HEK293 (cell line): ENCODE measurements around the gene IRAK2.

Source experiments
- CTCF ChIA-PET: fragments of 350-600 bp; formaldehyde crosslinking; extraction: SDS; loops from one replicate; lab custom pipeline; 2021; ENCODE audit warnings: antibody characterized with exemption; lab: Yijun Ruan, JAX
- POLR2A ChIA-PET: fragments of 300-600 bp; formaldehyde crosslinking; extraction: SDS; loops from one replicate; lab custom pipeline; 2020; ENCODE audit warnings: antibody characterized with exemption, inconsistent platforms; lab: Yijun Ruan, JAX
- H3K27ac ChIP-seq: fragments of 200-500 bp; sonication (Bioruptor generic); 2 replicates; pipeline ENCODE4 v1.5.1; 2014; ENCODE audit warnings: low read depth, low read length, control low read depth, inconsistent platforms; ENCODE audit errors: extremely low read depth
- H3K36me3 ChIP-seq, 2 experiments: fragments of 200-500 bp in 1 of 2; sonication (Bioruptor generic) in 1 of 2; 1 replicate in 1 of 2; 2 replicates in 1 of 2; pipeline ENCODE4 v1.5.1; 2014 to 2017; ENCODE audit warnings: inconsistent platforms in 2 of 2, low read length in 2 of 2; ENCODE audit not compliant: control insufficient read depth in 2 of 2, insufficient read depth in 1 of 2
- H3K4me1 ChIP-seq: fragments of 200-500 bp; sonication (Bioruptor generic); 2 replicates; pipeline ENCODE4 v1.5.1; 2014; ENCODE audit warnings: mild to moderate bottlenecking, low read length, inconsistent platforms; ENCODE audit not compliant: control insufficient read depth, insufficient read depth
- H3K4me3 ChIP-seq: 2 replicates; pipeline ENCODE4 v1.5.1; 2011; ENCODE audit warnings: low read depth, mild to moderate bottlenecking, control low read depth, low read length, moderate library complexity
- H3K9me3 ChIP-seq: fragments of 200-500 bp; sonication (Bioruptor generic); 2 replicates; pipeline ENCODE4 v1.5.1; 2014; ENCODE audit warnings: low read depth, low read length, inconsistent platforms; ENCODE audit not compliant: control insufficient read depth, insufficient read depth
- BCL11B ChIP-seq: fragments of 450-650 bp; formaldehyde crosslinking; IDR thresholded peaks from 2 replicates; pipeline ENCODE4 v1.5.1; 2016; ENCODE audit warnings: low read depth, missing biosample characterization, missing genetic modification characterization
- EGR2 ChIP-seq: fragments of 450-650 bp; formaldehyde crosslinking; IDR thresholded peaks from 2 replicates; pipeline ENCODE4 v1.5.1; 2016; ENCODE audit warnings: low read depth, missing biosample characterization, missing genetic modification characterization
- FEZF1 ChIP-seq: fragments of 450-650 bp; formaldehyde crosslinking; IDR thresholded peaks from 2 replicates; pipeline ENCODE4 v1.5.1; 2016; ENCODE audit warnings: missing biosample characterization, missing genetic modification characterization
- MYNN ChIP-seq: fragments of 450-650 bp; formaldehyde crosslinking; IDR thresholded peaks from 2 replicates; pipeline ENCODE4 v1.5.1; 2016; ENCODE audit warnings: missing biosample characterization, missing genetic modification characterization, borderline replicate concordance
- PRDM1 ChIP-seq: fragments of 450-650 bp; formaldehyde crosslinking; IDR thresholded peaks from 2 replicates; pipeline ENCODE4; 2016; ENCODE audit warnings: missing biosample characterization, missing genetic modification characterization
- REPIN1 ChIP-seq: fragments of 450-650 bp; formaldehyde crosslinking; IDR thresholded peaks from 2 replicates; pipeline ENCODE4 v1.5.1; 2017; ENCODE audit warnings: missing biosample characterization, missing genetic modification characterization, low read depth
- ZBTB21 ChIP-seq: fragments of 450-650 bp; formaldehyde crosslinking; IDR thresholded peaks from 2 replicates; pipeline ENCODE4 v1.5.1; 2017; ENCODE audit warnings: missing biosample characterization, missing genetic modification characterization
- ZEB2 ChIP-seq: fragments of 450-650 bp; formaldehyde crosslinking; IDR thresholded peaks from 2 replicates; pipeline ENCODE4 v1.5.1; 2016; ENCODE audit warnings: missing biosample characterization, missing genetic modification characterization
- ZFHX2 ChIP-seq: fragments of 450-650 bp; formaldehyde crosslinking; conservative IDR thresholded peaks from 2 replicates; pipeline ENCODE4 v1.5.1; 2016; ENCODE audit warnings: missing biosample characterization, missing genetic modification characterization
- ZNF121 ChIP-seq: fragments of 450-650 bp; formaldehyde crosslinking; IDR thresholded peaks from 2 replicates; pipeline ENCODE4 v1.5.1; 2016; ENCODE audit warnings: missing biosample characterization, missing genetic modification characterization
- ZNF146 ChIP-seq: fragments of 450-650 bp; formaldehyde crosslinking; IDR thresholded peaks from 2 replicates; pipeline ENCODE4 v1.5.1; 2016; ENCODE audit warnings: missing biosample characterization, missing genetic modification characterization
- ZNF157 ChIP-seq: fragments of 450-650 bp; formaldehyde crosslinking; IDR thresholded peaks from 2 replicates; pipeline ENCODE4 v1.5.1; 2016; ENCODE audit warnings: missing biosample characterization, missing genetic modification characterization
- ZNF174 ChIP-seq: fragments of 450-650 bp; formaldehyde crosslinking; IDR thresholded peaks from 2 replicates; pipeline ENCODE4 v1.5.0; 2017; ENCODE audit warnings: missing biosample characterization, mild to moderate bottlenecking, missing genetic modification characterization
- ZNF19 ChIP-seq: fragments of 450-650 bp; formaldehyde crosslinking; IDR thresholded peaks from 2 replicates; pipeline ENCODE4; 2016; ENCODE audit warnings: missing biosample characterization, missing genetic modification characterization, low read depth
- ZNF211 ChIP-seq: fragments of 450-650 bp; formaldehyde crosslinking; IDR thresholded peaks from 2 replicates; pipeline ENCODE4 v1.5.1; 2016; ENCODE audit warnings: low read depth, missing biosample characterization, missing genetic modification characterization
- ZNF24 ChIP-seq: fragments of 450-650 bp; formaldehyde crosslinking; IDR thresholded peaks from 2 replicates; pipeline ENCODE4 v1.5.1; 2016; ENCODE audit warnings: missing biosample characterization, missing genetic modification characterization
- ZNF302 ChIP-seq: fragments of 450-650 bp; formaldehyde crosslinking; IDR thresholded peaks from 2 replicates; pipeline ENCODE4 v1.5.1; 2016; ENCODE audit warnings: missing biosample characterization, missing genetic modification characterization, low read depth
- ZNF362 ChIP-seq: fragments of 450-650 bp; formaldehyde crosslinking; IDR thresholded peaks from 2 replicates; pipeline ENCODE4 v1.5.1; 2016; ENCODE audit warnings: missing biosample characterization, missing genetic modification characterization
- ZNF391 ChIP-seq: fragments of 450-650 bp; formaldehyde crosslinking; IDR thresholded peaks from 2 replicates; pipeline ENCODE4 v1.5.1; 2016; ENCODE audit warnings: low read depth, missing biosample characterization, missing genetic modification characterization, borderline replicate concordance
- ZNF423 ChIP-seq: fragments of 450-650 bp; formaldehyde crosslinking; IDR thresholded peaks from 2 replicates; pipeline ENCODE4 v1.5.1; 2016; ENCODE audit warnings: missing biosample characterization, missing genetic modification characterization
- ZNF449 ChIP-seq: fragments of 450-650 bp; formaldehyde crosslinking; IDR thresholded peaks from 2 replicates; pipeline ENCODE4 v1.5.1; 2017; ENCODE audit warnings: missing biosample characterization, mild to moderate bottlenecking, missing genetic modification characterization, moderate library complexity
- ZNF549 ChIP-seq: fragments of 450-650 bp; IDR thresholded peaks from 2 replicates; pipeline ENCODE4 v1.5.1; 2018; ENCODE audit warnings: missing biosample characterization, missing genetic modification characterization, mild to moderate bottlenecking, inconsistent platforms, moderate library complexity
- ZNF561 ChIP-seq: fragments of 450-650 bp; IDR thresholded peaks from 2 replicates; pipeline ENCODE4 v1.5.1; 2018; ENCODE audit warnings: missing biosample characterization, missing genetic modification characterization, borderline replicate concordance
- ZNF645 ChIP-seq: fragments of 450-650 bp; formaldehyde crosslinking; IDR thresholded peaks from 2 replicates; pipeline ENCODE4; 2016; ENCODE audit warnings: missing biosample characterization, missing genetic modification characterization
- ZNF654 ChIP-seq: fragments of 450-650 bp; formaldehyde crosslinking; IDR thresholded peaks from 2 replicates; pipeline ENCODE4 v1.5.1; 2016; ENCODE audit warnings: low read depth, missing biosample characterization, missing genetic modification characterization
- ZNF658 ChIP-seq: fragments of 450-650 bp; formaldehyde crosslinking; IDR thresholded peaks from 2 replicates; pipeline ENCODE4; 2016; ENCODE audit warnings: missing biosample characterization, missing genetic modification characterization
- ZNF664 ChIP-seq: fragments of 450-650 bp; formaldehyde crosslinking; IDR thresholded peaks from 2 replicates; pipeline ENCODE4 v1.5.1; 2016; ENCODE audit warnings: missing biosample characterization, missing genetic modification characterization
- ZNF670 ChIP-seq: fragments of 450-650 bp; formaldehyde crosslinking; IDR thresholded peaks from 2 replicates; pipeline ENCODE4 v1.5.1; 2016; ENCODE audit warnings: missing biosample characterization, missing genetic modification characterization, low read depth
- ZNF692 ChIP-seq: fragments of 450-650 bp; formaldehyde crosslinking; IDR thresholded peaks from 2 replicates; pipeline ENCODE4 v1.5.1; 2016; ENCODE audit warnings: missing biosample characterization, missing genetic modification characterization
- ZNF76 ChIP-seq: fragments of 450-650 bp; formaldehyde crosslinking; IDR thresholded peaks from 2 replicates; pipeline ENCODE4; 2016; ENCODE audit warnings: low read depth, missing biosample characterization, missing genetic modification characterization, borderline replicate concordance
- ZNF768 ChIP-seq: fragments of 450-650 bp; formaldehyde crosslinking; IDR thresholded peaks from 2 replicates; pipeline ENCODE4 v1.5.1; 2018; ENCODE audit warnings: missing biosample characterization, mild to moderate bottlenecking, missing genetic modification characterization

IRAK2 gene

GRCh38 chr3:10285272-10286132, 120.8 kb downstream of the IRAK2 start:
- Histone ChIP-seq H3K9me3 (no peaks in the 10 kb centered on the region), H3K4me1 (no peaks in the 10 kb centered on the region), H3K36me3 (peaks cover 11 to 85% of the 10 kb centered on the region in 2 experiments; a peak in 2 of 3 replicates), H3K4me3 (no peak overlapping the region), H3K27ac (no peak overlapping the region)
- ChIA-PET CTCF (interaction anchor here (1.4 kb wide), 1 partner anchor 22 kb away, joined by 3 read pairs; no protein-coding TSS in a partner anchor), POLR2A (no interaction called here)
- TF ChIP-seq ZEB2 (tag by site-specific recombination) (no peak), REPIN1 (tag by site-specific recombination) (no peak), BCL11B (tag by site-specific recombination) (no peak), ZFHX2 (peak; percentile 53; the same call in 1 of the 2 replicates), ZNF24 (tag by site-specific recombination) (no peak), EGR2 (tag by site-specific recombination) (peak; percentile 69; the same call in 1 of the 2 replicates), ZNF146 (tag by site-specific recombination) (no peak), ZNF549 (no peak), ZNF362 (tag by site-specific recombination) (no peak), ZNF654 (tag by site-specific recombination) (no peak), ZNF645 (tag by site-specific recombination) (no peak), PRDM1 (tag by site-specific recombination) (peak; percentile 95), ZNF664 (no peak), ZNF391 (no peak), ZNF768 (tag by site-specific recombination) (no peak), ZNF174 (no peak), ZNF561 (tag by site-specific recombination) (no peak), MYNN (tag by site-specific recombination) (no peak), FEZF1 (tag by site-specific recombination) (no peak), ZNF670 (tag by site-specific recombination) (no peak), ZBTB21 (tag by site-specific recombination) (no peak)

GRCh38 chr3:10286133-10286524, 121.4 kb downstream of the IRAK2 start:
- no peaks in the 10 kb centered on the region for H3K4me1 ChIP-seq
- H3K4me3 ChIP-seq = no peak overlapping the region
- H3K27ac ChIP-seq = no peak overlapping the region
- ChIA-PET POLR2A (interaction anchor here (0.6 kb wide), 1 partner anchor 9 kb away, joined by 5 read pairs; no protein-coding TSS in a partner anchor), CTCF (interaction anchor here (0.9 to 1.4 kb wide), 2 partner anchors 23 to 231 kb away, joined by 3 read pairs; no protein-coding TSS in a partner anchor)
- H3K36me3 ChIP-seq = peaks cover 11 to 85% of the 10 kb centered on the region in 2 experiments; a peak in 2 of 3 replicates
- H3K9me3 ChIP-seq = no peaks in the 10 kb centered on the region
- TF ChIP-seq ZNF19 (no peak), ZNF449 (tag by site-specific recombination) (no peak), ZNF211 (tag by site-specific recombination) (no peak), ZNF692 (tag by site-specific recombination) (no peak), ZNF76 (tag by site-specific recombination) (no peak), ZNF423 (tag by site-specific recombination) (no peak), ZNF658 (no peak), ZNF302 (tag by site-specific recombination) (no peak), ZNF157 (tag by site-specific recombination) (no peak), ZNF121 (no peak)
